H1 (cell line): ENCODE data around the gene RETREG1. TPM values are rescaled to one million over a fixed set of nuclear protein-coding genes. Genes with fewer than 3 reads are reported as not detected.

Source experiments
- CTCF ChIA-PET: fragments of 300-600 bp; sonication (Branson Sonifier 250); formaldehyde crosslinking; loops from one replicate; lab custom pipeline; 2021; ENCODE audit not compliant: partially characterized antibody; lab: Charles Lee
- POLR2A ChIA-PET: fragments of 300-600 bp; sonication (Branson Sonifier 250); formaldehyde crosslinking; loops from one replicate; lab custom pipeline; 2021; ENCODE audit warnings: inconsistent platforms; ENCODE audit not compliant: partially characterized antibody; lab: Charles Lee
- DNase-seq, 2 experiments: peaks; one replicate each; pipeline versions ENCODE4 v3.0.0 to v3.0.0-alpha.2; 2010 to 2022; ENCODE audit warnings: low spot score in 2 of 2, low read depth in 1 of 2, mixed read lengths in 1 of 2
- FAIRE-seq: peaks from 2 replicates; lab custom pipeline; 2011; peaks lifted over from hg19 to GRCh38; lab: Jason Lieb, UNC
- H2AFZ ChIP-seq: 2 replicates; pipeline ENCODE4 v1.8.1; 2012; ENCODE audit warnings: low read length, inconsistent platforms
- H2AK5ac ChIP-seq: 2 replicates; pipeline ENCODE4 v1.6.1; 2013; ENCODE audit warnings: low read depth, low read length
- H2BK120ac ChIP-seq: replicated peaks from 2 replicates; pipeline ENCODE3; 2013; ENCODE audit warnings: low read depth, low read length, inconsistent platforms
- H2BK12ac ChIP-seq: 2 replicates; pipeline ENCODE4 v1.6.1; 2013; ENCODE audit warnings: low read depth, low read length
- H2BK15ac ChIP-seq: 2 replicates; pipeline ENCODE4 v1.6.1; 2013; ENCODE audit warnings: low read length
- H2BK20ac ChIP-seq: 2 replicates; pipeline ENCODE4 v1.6.1; 2013; ENCODE audit warnings: low read length
- H2BK5ac ChIP-seq: 2 replicates; pipeline ENCODE4 v1.6.1; 2013; ENCODE audit warnings: low read depth, low read length
- H3K14ac ChIP-seq: 2 replicates; pipeline ENCODE4 v1.6.1; 2013; ENCODE audit warnings: inconsistent platforms; ENCODE audit not compliant: insufficient read length
- H3K18ac ChIP-seq: 2 replicates; pipeline ENCODE4 v1.6.1; 2013; ENCODE audit warnings: low read length; ENCODE audit errors: extremely low read depth
- H3K23ac ChIP-seq: 2 replicates; pipeline ENCODE4 v1.6.1; 2013; ENCODE audit warnings: inconsistent platforms; ENCODE audit not compliant: insufficient read length
- H3K23me2 ChIP-seq: 2 replicates; pipeline ENCODE4 v1.6.1; 2013; ENCODE audit warnings: low read depth, low read length
- H3K27ac ChIP-seq: 2 replicates; pipeline ENCODE4 v1.6.1; 2011; ENCODE audit warnings: low read depth, low read length, inconsistent platforms
- H3K27me3 ChIP-seq, 4 experiments: replicated peaks in 1 of 4; 1 replicate in 1 of 4; 2 replicates in 3 of 4; pipeline versions ENCODE4 v1.6.1 to v1.8.1; 2011 to 2013; ENCODE audit warnings: low read length in 3 of 4, mild to moderate bottlenecking in 3 of 4, inconsistent platforms in 2 of 4, mixed read lengths in 2 of 4, moderate library complexity in 1 of 4; ENCODE audit not compliant: control insufficient read depth in 3 of 4, insufficient read depth in 3 of 4; ENCODE audit errors: extremely low read depth in 1 of 4
- H3K36me3 ChIP-seq, 4 experiments: 2 replicates each; pipeline versions ENCODE4 v1.6.1 to v1.8.1; 2011 to 2013; ENCODE audit warnings: mild to moderate bottlenecking in 4 of 4, low read length in 3 of 4, moderate library complexity in 2 of 4, control low read depth in 1 of 4, inconsistent platforms in 1 of 4; ENCODE audit not compliant: insufficient read depth in 4 of 4, control insufficient read depth in 2 of 4
- H3K4ac ChIP-seq: replicated peaks from 2 replicates; pipeline ENCODE3; 2013; ENCODE audit warnings: low read length, low read depth, mixed read lengths, inconsistent platforms; ENCODE audit not compliant: insufficient read length
- H3K4me1 ChIP-seq, 4 experiments: replicated peaks in 1 of 4; 1 replicate in 1 of 4; 2 replicates in 3 of 4; pipeline versions ENCODE4 v1.6.1 to v1.8.1; 2011 to 2013; ENCODE audit warnings: low read length in 3 of 4, inconsistent platforms in 2 of 4, mixed read lengths in 1 of 4; ENCODE audit not compliant: insufficient read depth in 4 of 4, control insufficient read depth in 3 of 4
- H3K4me2 ChIP-seq, 2 experiments: 2 replicates each; pipeline versions ENCODE4 v1.6.1 to v1.8.1; 2011 to 2013; ENCODE audit warnings: low read depth in 2 of 2, low read length in 2 of 2, control low read depth in 1 of 2, inconsistent platforms in 1 of 2, mild to moderate bottlenecking in 1 of 2; ENCODE audit not compliant: insufficient read depth in 1 of 2
- H3K4me3 ChIP-seq, 4 experiments: fragments of 200-600, 300-600 bp in 1 of 4; sonication (generic), shearing (Covaris generic), sonication (Bioruptor Twin) in 1 of 4; 2 replicates each; pipeline versions ENCODE4 v1.5.1 to v1.8.1; 2011 to 2016; ENCODE audit warnings: low read length in 4 of 4, low read depth in 3 of 4, control low read depth in 2 of 4, inconsistent platforms in 2 of 4, mild to moderate bottlenecking in 2 of 4, mixed read lengths in 1 of 4, moderate library complexity in 1 of 4; ENCODE audit not compliant: insufficient read depth in 2 of 4; ENCODE audit errors: extremely low read depth in 1 of 4
- H3K56ac ChIP-seq: replicated peaks from 2 replicates; pipeline ENCODE3; 2013; ENCODE audit warnings: low read depth, mild to moderate bottlenecking, mixed read lengths, low read length, inconsistent platforms; ENCODE audit not compliant: insufficient read length
- H3K79me1 ChIP-seq: 2 replicates; pipeline ENCODE4 v1.6.1; 2013; ENCODE audit warnings: low read depth, low read length, control low read depth
- H3K79me2 ChIP-seq, 2 experiments: 2 replicates each; pipeline versions ENCODE4 v1.6.1 to v1.8.1; 2012 to 2013; ENCODE audit warnings: low read length in 2 of 2, mild to moderate bottlenecking in 2 of 2, inconsistent platforms in 1 of 2; ENCODE audit not compliant: insufficient read depth in 2 of 2, control insufficient read depth in 1 of 2
- H3K9ac ChIP-seq, 4 experiments: replicated peaks in 1 of 4; 1 replicate in 1 of 4; 2 replicates in 3 of 4; pipeline versions ENCODE4 v1.6.1 to v1.8.1; 2011 to 2013; ENCODE audit warnings: low read depth in 3 of 4, low read length in 3 of 4, control low read depth in 2 of 4, mild to moderate bottlenecking in 2 of 4, moderate library complexity in 2 of 4, inconsistent platforms in 1 of 4; ENCODE audit errors: extremely low read depth in 1 of 4
- H3K9me3 ChIP-seq, 2 experiments: 2 replicates each; pipeline versions ENCODE4 v1.6.1 to v1.8.1; 2012 to 2013; ENCODE audit warnings: mild to moderate bottlenecking in 2 of 2, moderate library complexity in 2 of 2, control low read depth in 1 of 2, inconsistent platforms in 1 of 2, low read depth in 1 of 2, low read length in 1 of 2, mixed read lengths in 1 of 2; ENCODE audit not compliant: insufficient read depth in 2 of 2
- H4K20me1 ChIP-seq, 2 experiments: replicated peaks in 1 of 2; 2 replicates each; pipeline versions ENCODE3 to v1.8.1; 2011 to 2013; ENCODE audit warnings: inconsistent platforms in 2 of 2, low read length in 2 of 2, mild to moderate bottlenecking in 1 of 2; ENCODE audit not compliant: insufficient read depth in 2 of 2, control insufficient read depth in 1 of 2
- H4K5ac ChIP-seq: 2 replicates; pipeline ENCODE4 v1.6.1; 2013; ENCODE audit warnings: low read length, low read depth, mixed read lengths, inconsistent platforms; ENCODE audit not compliant: insufficient read length
- H4K8ac ChIP-seq: 2 replicates; pipeline ENCODE4 v1.8.0; 2013; ENCODE audit warnings: mild to moderate bottlenecking, moderate library complexity, low read length, inconsistent platforms; ENCODE audit not compliant: insufficient read depth; ENCODE audit errors: extremely low read depth
- H4K91ac ChIP-seq: replicated peaks from 2 replicates; pipeline ENCODE3; 2013; ENCODE audit warnings: low read length, mixed read lengths, inconsistent platforms; ENCODE audit not compliant: insufficient read length
- CHD7 ChIP-seq: fragments of 300-600 bp; sonication (generic); IDR thresholded peaks from 2 replicates; pipeline ENCODE4 v1.7.1; 2012; ENCODE audit warnings: low read length, moderate library complexity, mild to moderate bottlenecking, inconsistent platforms; ENCODE audit not compliant: insufficient replicate concordance
- polyA plus RNA-seq, 7 experiments: library from polyadenylated mRNA; depleted of rRNA in 3 of 7; stranded (reverse) in 5 of 7; unstranded in 2 of 7; fragments of >200 nt in 5 of 7; fragments of 200-250 nt in 2 of 7; gene quantifications; 1 replicate in 5 of 7; 2 replicates in 1 of 7; 4 replicates in 1 of 7; pipeline versions ENCODE4 v1.2.1 to v1.2.3, GENCODE V29; 2011 to 2013; ENCODE audit warnings: missing spikeins in 2 of 7, mixed read lengths in 2 of 7
- total RNA-seq: library from RNA; stranded (reverse); fragmentation: NEBNext Ultra II Directional; extraction: Animal tissue kit (Norgen Biotek cat#: 25700); gene quantifications from 2 replicates; pipeline ENCODE4 v1.2.1, GENCODE V29; 2021

RETREG1 gene
- total and polyA plus RNA-seq, 2 of the 8 experiments (the other 6 are each of a cell fraction or from before 2014, with no cell fraction given), result 0.62 to 1.9 TPM

GRCh38 chr5:16453609-16454008 is 163.2 kb downstream of the RETREG1 start:
- H2BK5ac ChIP-seq, result no peak overlapping the region
- H3K23me2 ChIP-seq, result no peaks in the 10 kb centered on the region
- H4K5ac ChIP-seq, result no peak overlapping the region
- H3K79me2 ChIP-seq, result peaks cover 0 to 17% of the 10 kb centered on the region in 2 experiments; a peak in 2 of 4 replicates
- no peak overlapping the region for H3K23ac ChIP-seq
- H3K27me3 ChIP-seq, result no peaks in the 10 kb centered on the region
- H3K4me1 ChIP-seq, result peaks cover 0 to 3% (median 0%) of the 10 kb centered on the region in 4 experiments; a peak in 1 of 7 replicates
- no peak overlapping the region for H2BK120ac ChIP-seq
- H3K56ac ChIP-seq, result no peak overlapping the region
- no peak overlapping the region for H3K27ac ChIP-seq
- peaks cover 2% of the 10 kb centered on the region in 2 experiments for H4K20me1 ChIP-seq
- no peak overlapping the region for H3K4ac ChIP-seq
- H3K79me1 ChIP-seq, result peaks cover 2% of the 10 kb centered on the region; the same call in 1 of the 2 replicates
- H3K4me3 ChIP-seq, result no peak overlapping the region
- peaks cover 6 to 48% (median 34%) of the 10 kb centered on the region in 4 experiments for H3K36me3 ChIP-seq
- no peak for DNase-seq
- H3K4me2 ChIP-seq, result no peak overlapping the region
- H3K9me3 ChIP-seq, result no peaks in the 10 kb centered on the region
- no peak overlapping the region for H3K18ac ChIP-seq
- ChIA-PET POLR2A (no interaction called here), CTCF (interaction anchor here (1.9 to 11.0 kb wide), 3 partner anchors 16 to 292 kb away, joined by 8 to 125 read pairs (median 33); no protein-coding TSS in a partner anchor)
- no peak overlapping the region for H2BK15ac ChIP-seq
- H2AK5ac ChIP-seq, result no peak overlapping the region
- no peak overlapping the region for H4K8ac ChIP-seq
- H4K91ac ChIP-seq, result no peak overlapping the region
- H2BK20ac ChIP-seq, result no peak overlapping the region
- H2BK12ac ChIP-seq, result no peak overlapping the region
- no peak for FAIRE-seq
- H3K14ac ChIP-seq, result no peak overlapping the region
- no peak overlapping the region for H2AFZ ChIP-seq
- no peak overlapping the region for H3K9ac ChIP-seq
- TF ChIP-seq CHD7, result no peak
